HG03442 (cell line): ENCODE measurements around the gene POU2AF1.
"Not testable (repeated sequence)": the region's sequence is repeated elsewhere in the genome, so short reads cannot be mapped to it uniquely, and the experiment has no call there.

Experiments
- ATAC-seq: cut with Tn5 transposase; IDR thresholded peaks from one replicate; pipeline ENCODE4 v1.9.1; 2021; ENCODE audit warnings: mild to moderate bottlenecking, moderate library complexity; ENCODE audit not compliant: unreplicated experiment

POU2AF1 gene

GRCh38 chr11:111322534-111322933, 56.5 kb downstream of the POU2AF1 start:
- no peak for ATAC-seq

GRCh38 chr11:111320728-111321568, 58.1 kb downstream of the POU2AF1 start:
- ATAC-seq: no peak

GRCh38 chr11:111320199-111320598, 58.9 kb downstream of the POU2AF1 start:
- not testable (repeated sequence) for ATAC-seq

- no peak for ATAC-seq
These were observed 59.8 kb downstream of the POU2AF1 start for GRCh38 chr11:111319296-111319695.

- no peak for ATAC-seq
These were observed 67.0 kb downstream of the POU2AF1 start for GRCh38 chr11:111312076-111312475.

- ATAC-seq: no peak
These were observed 68.4 kb downstream of the POU2AF1 start for GRCh38 chr11:111310723-111311122.

- ATAC-seq: no peak
These were observed 69.0 kb downstream of the POU2AF1 start for GRCh38 chr11:111310088-111310487.

- no peak for ATAC-seq
These were observed 69.7 kb downstream of the POU2AF1 start for GRCh38 chr11:111309215-111309915.

GRCh38 chr11:111308140-111308539, 70.9 kb downstream of the POU2AF1 start:
- ATAC-seq: no peak

- no peak for ATAC-seq
These were observed 71.5 kb downstream of the POU2AF1 start for GRCh38 chr11:111307472-111308108.

- ATAC-seq: no peak
These were observed 72.8 kb downstream of the POU2AF1 start for GRCh38 chr11:111306321-111306720.

- no peak for ATAC-seq
These were observed 73.2 kb downstream of the POU2AF1 start for GRCh38 chr11:111305876-111306275.

GRCh38 chr11:111305162-111305802, 73.8 kb downstream of the POU2AF1 start:
- no peak for ATAC-seq

GRCh38 chr11:111303461-111303860, 75.6 kb downstream of the POU2AF1 start:
- no peak for ATAC-seq

GRCh38 chr11:111302298-111302697, 76.8 kb downstream of the POU2AF1 start:
- no peak for ATAC-seq
